ENCODE data around the gene ATXN7. TPM values are rescaled to one million over a fixed set of nuclear protein-coding genes. Genes with fewer than 3 reads are reported as not detected.

The ATXN7 gene
- total and polyA plus RNA-seq, 2 of the 13 experiments (the other 11 are each of a cell fraction or from before 2014, with no cell fraction given) = 13.8 to 20.0 TPM

GRCh38 chr3:63967675-63968611 is 104.3 kb downstream of the ATXN7 start (continued):
- peak; percentile 61 for TF ChIP-seq RBM22 (optimal IDR thresholded peaks at IDR 0.05; ENCODE audit: low read length)
- TF ChIP-seq ZC3H13 (CRISPR knock-in tag; IDR thresholded peaks at IDR 0.05) = no peak
- peak; percentile 45; the same call in 1 of the 2 replicates for TF ChIP-seq ZNF124 (CRISPR knock-in tag; IDR thresholded peaks at IDR 0.05)
- no peak for TF ChIP-seq KLF15 (CRISPR knock-in tag; IDR thresholded peaks at IDR 0.05; ENCODE audit: borderline replicate concordance)
- no peak for TF ChIP-seq ZNF574 (CRISPR knock-in tag; IDR thresholded peaks at IDR 0.05)
- no peak for TF ChIP-seq PHB2 (IDR thresholded peaks at IDR 0.05; ENCODE audit: partially characterized antibody)
- TF ChIP-seq ATF1 (CRISPR knock-in tag; IDR thresholded peaks at IDR 0.05) = no peak
- TF ChIP-seq ZBTB44 (CRISPR knock-in tag; IDR thresholded peaks at IDR 0.05) = no peak
- no peak for TF ChIP-seq REL (CRISPR knock-in tag; conservative IDR thresholded peaks at IDR 0.05)
- 0 out of 2 replicates have a peak, but pooled peaks have one; percentile 36 for TF ChIP-seq FIP1L1 (IDR thresholded peaks at IDR 0.05; ENCODE audit: borderline replicate concordance, insufficient read depth, low read depth, low read length)
- TF ChIP-seq THRA (CRISPR knock-in tag; IDR thresholded peaks at IDR 0.05; ENCODE audit: borderline replicate concordance) = no peak
- TF ChIP-seq SNAPC5 (CRISPR knock-in tag; IDR thresholded peaks at IDR 0.05; ENCODE audit: borderline replicate concordance) = no peak
- TF ChIP-seq ZNF432 (CRISPR knock-in tag; IDR thresholded peaks at IDR 0.05; ENCODE audit: borderline replicate concordance) = no peak
- TF ChIP-seq UBTF (CRISPR knock-in tag; IDR thresholded peaks at IDR 0.05) = peak; percentile 23; the same call in 1 of the 2 replicates
- TF ChIP-seq KLF11 (CRISPR knock-in tag; IDR thresholded peaks at IDR 0.05) = no peak
- TF ChIP-seq THAP11 (CRISPR knock-in tag; IDR thresholded peaks at IDR 0.05) = no peak
- TF ChIP-seq ISL2 (CRISPR knock-in tag; IDR thresholded peaks at IDR 0.05) = 0 out of 2 replicates have a peak, but pooled peaks have one; percentile 7
- TF ChIP-seq CREB1 (IDR thresholded peaks at IDR 0.05) = no peak
- no peak for TF ChIP-seq CREB1 (CRISPR knock-in tag; IDR thresholded peaks at IDR 0.05)

Data from HepG2 (cell line).